B cell (primary cell): ENCODE measurements around the gene EMP2. TPM values are rescaled to one million over a fixed set of nuclear protein-coding genes. Genes with fewer than 3 reads are reported as not detected.

ENCODE experiments used
- ATAC-seq: fragments of 200-7000 bp; cut with Tn5 transposase; one replicate; pipeline ENCODE4 v1.10.0; 2021; ENCODE audit warnings: low read depth, mild to moderate bottlenecking, moderate number of reproducible peaks, moderate library complexity
- CTCF ChIA-PET: fragments of 350-600 bp; sonication (Branson Sonifier 250); formaldehyde crosslinking; loops from one replicate; lab custom pipeline; 2021; ENCODE audit warnings: antibody characterized with exemption, inconsistent platforms; lab: Charles Lee
- POLR2A ChIA-PET: fragments of 350-600 bp; sonication (Branson Sonifier 250); formaldehyde crosslinking; loops from one replicate; lab custom pipeline; 2021; ENCODE audit warnings: antibody characterized with exemption; lab: Charles Lee
- DNase-seq: peaks from one replicate; pipeline ENCODE4 v3.0.0; 2013
- H2AFZ ChIP-seq: 2 replicates; pipeline ENCODE4 v1.6.1; 2012; ENCODE audit warnings: mild to moderate bottlenecking, low read depth, low read length; ENCODE audit not compliant: insufficient read depth, poor library complexity, severe bottlenecking
- H3K27ac ChIP-seq, 2 donors: 1 replicate in 1 of 2; 2 replicates in 1 of 2; pipeline ENCODE4 v1.5.1; 2012 to 2013; ENCODE audit warnings: low read length in 2 of 2, mild to moderate bottlenecking in 2 of 2, moderate library complexity in 1 of 2
- H3K27me3 ChIP-seq, 4 experiments: fragments of 200-600 bp in 1 of 4; sonication (generic) in 1 of 4; replicated peaks in 1 of 4; 1 replicate in 2 of 4; 2 replicates in 2 of 4; pipeline versions ENCODE4 v1.6.1 to v1.7.0; 2013 to 2016; ENCODE audit warnings: low read length in 3 of 4, mild to moderate bottlenecking in 2 of 4, mixed read lengths in 1 of 4, moderate library complexity in 1 of 4; ENCODE audit not compliant: insufficient read depth in 4 of 4, control insufficient read depth in 3 of 4; ENCODE audit errors: control extremely low read depth in 1 of 4
- H3K36me3 ChIP-seq, 2 experiments: replicated peaks in 1 of 2; 1 replicate in 1 of 2; 2 replicates in 1 of 2; pipeline versions ENCODE4 v1.6.1 to v1.7.1; 2013; ENCODE audit warnings: low read length in 1 of 2; ENCODE audit not compliant: insufficient read depth in 2 of 2, control insufficient read depth in 1 of 2; ENCODE audit errors: control extremely low read depth in 1 of 2, extremely low read depth in 1 of 2
- H3K4me1 ChIP-seq, 2 donors: fragments of 200-600 bp in 1 of 2; sonication (generic) in 1 of 2; 1 replicate in 1 of 2; 2 replicates in 1 of 2; pipeline versions ENCODE4 v1.5.1 to v1.6.1; 2013 to 2017; ENCODE audit warnings: low read length in 2 of 2; ENCODE audit not compliant: control insufficient read depth in 2 of 2, insufficient read depth in 2 of 2
- H3K4me2 ChIP-seq: replicated peaks from 2 replicates; pipeline ENCODE3; 2012; ENCODE audit warnings: mild to moderate bottlenecking, low read depth, low read length; ENCODE audit not compliant: poor library complexity, severe bottlenecking
- H3K4me3 ChIP-seq, 5 experiments: fragments of 200-600 bp in 1 of 5; sonication (generic) in 1 of 5; 1 replicate in 3 of 5; 2 replicates in 2 of 5; pipeline versions ENCODE4 v1.5.1 to v1.7.0; 2011 to 2016; ENCODE audit warnings: low read length in 4 of 5, mild to moderate bottlenecking in 4 of 5, low read depth in 2 of 5, control low read depth in 1 of 5, moderate library complexity in 1 of 5; ENCODE audit not compliant: insufficient read depth in 1 of 5; ENCODE audit errors: control extremely low read depth in 1 of 5, extremely low read depth in 1 of 5
- H3K79me2 ChIP-seq: fragments of 200-600 bp; sonication (generic); one replicate; pipeline ENCODE4 v1.6.0; 2016; ENCODE audit warnings: low read length; ENCODE audit not compliant: control insufficient read depth, insufficient read depth
- H3K9ac ChIP-seq: fragments of 200-600 bp; sonication (generic); 2 replicates; pipeline ENCODE4 v1.6.1; 2017; ENCODE audit warnings: mild to moderate bottlenecking, low read length, moderate library complexity
- H3K9me3 ChIP-seq, 3 donors: one replicate each; pipeline versions ENCODE4 v1.6.1 to v1.7.1; 2013; ENCODE audit warnings: low read length in 2 of 3; ENCODE audit not compliant: control insufficient read depth in 2 of 3, insufficient read depth in 1 of 3; ENCODE audit errors: control extremely low read depth in 1 of 3
- H4K20me1 ChIP-seq: 2 replicates; pipeline ENCODE4 v1.6.0; 2012; ENCODE audit warnings: mild to moderate bottlenecking, low read length; ENCODE audit not compliant: insufficient read depth, control insufficient read depth, poor library complexity, severe bottlenecking
- H3K27ac Mint-ChIP-seq: one replicate; pipeline ENCODE4 v1.8.0; 2021; ENCODE audit warnings: mixed read lengths
- H3K27me3 Mint-ChIP-seq: one replicate; pipeline ENCODE4 v1.8.0; 2021; ENCODE audit warnings: mixed read lengths
- H3K4me1 Mint-ChIP-seq: one replicate; pipeline ENCODE4 v1.8.0; 2021; ENCODE audit warnings: mixed read lengths
- H3K4me3 Mint-ChIP-seq: one replicate; pipeline ENCODE4 v1.8.0; 2021; ENCODE audit warnings: mixed read lengths
- H3K9me3 Mint-ChIP-seq: one replicate; pipeline ENCODE4 v1.8.0; 2022; ENCODE audit warnings: mixed read lengths; ENCODE audit not compliant: insufficient read depth
- CTCF ChIP-seq: fragments of 200-600 bp; IDR thresholded peaks from one replicate; pipeline ENCODE4 v1.8.0; 2022; ENCODE audit warnings: antibody characterized with exemption, mild to moderate bottlenecking
- EZH2 ChIP-seq: IDR thresholded peaks from 2 replicates; pipeline ENCODE4 v1.6.1; 2012; ENCODE audit warnings: borderline replicate concordance, low read depth, mild to moderate bottlenecking, moderate library complexity, low read length; ENCODE audit not compliant: insufficient read depth, poor library complexity, severe bottlenecking
- WGBS: methylation state at CpG from one replicate; pipeline ENCODE4 v1.1.5; 2013; ENCODE audit warnings: missing lambda C conversion rate; ENCODE audit not compliant: insufficient coverage; 5-methylcytosine and 5-hydroxymethylcytosine counted together
- intact Hi-C: fragments of 100-400 bp; cut with micrococcal nuclease; formaldehyde crosslinking; loops from one replicate; pipeline ENCODE4 v1.10.0; 2022
- polyA plus RNA-seq: library from polyadenylated mRNA; depleted of rRNA; stranded (reverse); fragments of >200 nt; gene quantifications from 2 replicates; pipeline ENCODE4 v1.2.3, GENCODE V29; 2012
- total RNA-seq, 2 donors: library from RNA; stranded (reverse); fragments of 120-200 nt in 1 of 2; gene quantifications; 1 replicate in 1 of 2; 2 replicates in 1 of 2; pipeline versions ENCODE4 v1.2.3 to v1.2.4, GENCODE V29; 2013 to 2022

Gene EMP2
- total and polyA plus RNA-seq, 2 donors (not counting 1 experiment from before 2014, with no cell fraction given) = 0.01 TPM; not detected in 1

GRCh38 chr16:10497132-10498101, 83.0 kb downstream of the EMP2 start:
- Mint-ChIP-seq H3K27ac (no peak overlapping the region), H3K4me1 (peaks cover 8% of the 10 kb centered on the region), H3K9me3 (peaks cover 14% of the 10 kb centered on the region), H3K27me3 (no peaks in the 10 kb centered on the region), H3K4me3 (no peak overlapping the region)
- H3K79me2 ChIP-seq = no peaks in the 10 kb centered on the region
- H3K9ac ChIP-seq = no peak overlapping the region
- no peak overlapping the region for H3K4me3 ChIP-seq
- intact Hi-C loops = no loop called here
- H4K20me1 ChIP-seq = no peaks in the 10 kb centered on the region
- DNase-seq = no peak
- peaks cover 8 to 11% of the 10 kb centered on the region in 2 donors for H3K4me1 ChIP-seq
- no peak overlapping the region for H2AFZ ChIP-seq
- ATAC-seq = no peak
- POLR2A ChIA-PET = no interaction called here
- H3K36me3 ChIP-seq = no peaks in the 10 kb centered on the region
- WGBS = 91% methylated on average over 8 of the region's 13 CpGs
- no peak overlapping the region for H3K4me2 ChIP-seq
- no peak overlapping the region for H3K27ac ChIP-seq
- TF ChIP-seq EZH2 (no peak), CTCF (no peak)
- H3K27me3 ChIP-seq = no peaks in the 10 kb centered on the region
- H3K9me3 ChIP-seq = peaks cover 2 to 31% (median 16%) of the 10 kb centered on the region in 3 donors
- CTCF ChIA-PET = interaction anchor here (0.7 to 0.8 kb wide), 3 partner anchors 19 to 389 kb away, joined by 3 read pairs; no protein-coding TSS in a partner anchor

- ATAC-seq (no peak), DNase-seq (no peak)
- Histone ChIP-seq H3K9me3 (peaks cover 2 to 31% (median 16%) of the 10 kb centered on the region in 3 donors), H3K36me3 (no peaks in the 10 kb centered on the region), H3K4me1 (no peaks in the 10 kb centered on the region), H4K20me1 (no peaks in the 10 kb centered on the region), H3K9ac (no peak overlapping the region), H3K4me2 (no peak overlapping the region), H3K79me2 (no peaks in the 10 kb centered on the region), H3K27me3 (no peaks in the 10 kb centered on the region), H3K4me3 (no peak overlapping the region), H3K27ac (no peak overlapping the region), H2AFZ (no peak overlapping the region)
- CTCF ChIA-PET = no interaction called here
- POLR2A ChIA-PET = no interaction called here
- peak overlapping the region; percentile 26 for H3K27ac Mint-ChIP-seq
- peaks cover 14% of the 10 kb centered on the region for H3K9me3 Mint-ChIP-seq
- TF ChIP-seq CTCF = no peak
- intact Hi-C loops = no loop called here
- H3K4me1 Mint-ChIP-seq = no peaks in the 10 kb centered on the region
- WGBS = 60% methylated on average over 1 of the region's 6 CpGs
- H3K4me3 Mint-ChIP-seq = no peak overlapping the region
- no peaks in the 10 kb centered on the region for H3K27me3 Mint-ChIP-seq
These were observed 85.4 kb downstream of the EMP2 start for GRCh38 chr16:10495031-10495345.
